Liver (tissue), 9 donors: ENCODE measurements around the gene FAM161B. TPM values are rescaled to one million over a fixed set of nuclear protein-coding genes. Genes with fewer than 3 reads are reported as not detected.

ENCODE experiments used
- DNase-seq: peaks from one replicate; pipeline ENCODE4 v3.0.0-alpha.2; 2017; ENCODE audit warnings: low spot score
- H3K27ac ChIP-seq, 2 donors: one replicate each; pipeline ENCODE4 v1.7.0; 2013; ENCODE audit warnings: inconsistent platforms in 2 of 2, low read length in 2 of 2, control low read depth in 1 of 2, low read depth in 1 of 2, mild to moderate bottlenecking in 1 of 2
- H3K27me3 ChIP-seq, 4 donors: one replicate each; pipeline versions ENCODE4 v1.6.1 to v1.7.0; 2013; ENCODE audit warnings: low read length in 3 of 4, inconsistent platforms in 1 of 4, mild to moderate bottlenecking in 1 of 4, moderate library complexity in 1 of 4; ENCODE audit not compliant: control insufficient read depth in 4 of 4, insufficient read depth in 4 of 4
- H3K36me3 ChIP-seq, 4 donors: one replicate each; pipeline versions ENCODE4 v1.6.1 to v1.7.0; 2013; ENCODE audit warnings: low read length in 3 of 4, mild to moderate bottlenecking in 3 of 4, low read depth in 1 of 4, moderate library complexity in 1 of 4; ENCODE audit not compliant: control insufficient read depth in 4 of 4, insufficient read depth in 3 of 4
- H3K4me1 ChIP-seq, 4 donors: one replicate each; pipeline versions ENCODE4 v1.6.1 to v1.7.0; 2013; ENCODE audit warnings: low read length in 3 of 4, mild to moderate bottlenecking in 3 of 4, moderate library complexity in 1 of 4; ENCODE audit not compliant: control insufficient read depth in 4 of 4, insufficient read depth in 4 of 4
- H3K4me3 ChIP-seq, 3 donors: one replicate each; pipeline versions ENCODE4 v1.6.1 to v1.7.0; 2013; ENCODE audit warnings: low read length in 3 of 3, control low read depth in 1 of 3, low read depth in 1 of 3, mild to moderate bottlenecking in 1 of 3
- H3K9ac ChIP-seq, 2 donors: one replicate each; pipeline ENCODE4 v1.7.0; 2013; ENCODE audit warnings: low read length in 2 of 2, mild to moderate bottlenecking in 2 of 2, moderate library complexity in 2 of 2, control low read depth in 1 of 2, low read depth in 1 of 2
- H3K9me3 ChIP-seq, 4 donors: one replicate each; pipeline versions ENCODE4 v1.6.1 to v1.7.0; 2013; ENCODE audit warnings: low read length in 3 of 4; ENCODE audit not compliant: control insufficient read depth in 4 of 4
- ATF3 ChIP-seq: IDR thresholded peaks from 2 replicates; pipeline ENCODE4 v1.6.1; 2016; ENCODE audit warnings: antibody characterized with exemption
- CTCF ChIP-seq: fragments of 150-350 bp; IDR thresholded peaks from 2 replicates; pipeline ENCODE4 v1.5.1; 2017; ENCODE audit warnings: improper control_type of control experiment, low read depth, low read length; ENCODE audit not compliant: missing input control
- EGR1 ChIP-seq, 2 donors: IDR thresholded peaks; 2 replicates each; pipeline ENCODE4 v1.6.1; 2016 to 2018; ENCODE audit warnings: antibody characterized with exemption in 2 of 2, low read depth in 2 of 2
- FOXA1 ChIP-seq: IDR thresholded peaks from 2 replicates; pipeline ENCODE4 v1.6.1; 2016; ENCODE audit warnings: antibody characterized with exemption
- FOXA2 ChIP-seq: IDR thresholded peaks from 2 replicates; pipeline ENCODE4 v1.6.1; 2016; ENCODE audit warnings: antibody characterized with exemption
- GABPA ChIP-seq, 2 donors: IDR thresholded peaks in 1 of 2; conservative IDR thresholded peaks in 1 of 2; 2 replicates each; pipeline ENCODE4 v1.6.1; 2016; ENCODE audit warnings: antibody characterized with exemption in 2 of 2, mild to moderate bottlenecking in 1 of 2, moderate library complexity in 1 of 2
- HNF4A ChIP-seq, 2 donors: conservative IDR thresholded peaks; 2 replicates each; pipeline ENCODE4 v1.6.1; 2016; ENCODE audit warnings: antibody characterized with exemption in 2 of 2, mild to moderate bottlenecking in 2 of 2
- HNF4G ChIP-seq: IDR thresholded peaks from 2 replicates; pipeline ENCODE4 v1.6.1; 2016; ENCODE audit warnings: antibody characterized with exemption
- MAX ChIP-seq: IDR thresholded peaks from 2 replicates; pipeline ENCODE4 v1.6.1; 2016; ENCODE audit warnings: antibody characterized with exemption
- NR2F2 ChIP-seq: IDR thresholded peaks from 2 replicates; pipeline ENCODE4 v1.6.1; 2016; ENCODE audit warnings: antibody characterized with exemption
- RAD21 ChIP-seq, 2 donors: IDR thresholded peaks; 2 replicates each; pipeline ENCODE4 v1.6.1; 2016; ENCODE audit warnings: antibody characterized with exemption in 2 of 2, mild to moderate bottlenecking in 2 of 2
- REST ChIP-seq: IDR thresholded peaks from 2 replicates; pipeline ENCODE4 v1.6.1; 2016; ENCODE audit warnings: antibody characterized with exemption, mild to moderate bottlenecking
- RXRA ChIP-seq, 2 donors: IDR thresholded peaks; 2 replicates each; pipeline ENCODE4 v1.6.1; 2017 to 2018; ENCODE audit warnings: antibody characterized with exemption in 2 of 2, mild to moderate bottlenecking in 1 of 2
- SP1 ChIP-seq: IDR thresholded peaks from 2 replicates; pipeline ENCODE4 v1.6.1; 2018; ENCODE audit warnings: antibody characterized with exemption, mild to moderate bottlenecking
- TAF1 ChIP-seq: conservative IDR thresholded peaks from 2 replicates; pipeline ENCODE4 v1.6.1; 2016; ENCODE audit warnings: antibody characterized with exemption, mild to moderate bottlenecking
- YY1 ChIP-seq: IDR thresholded peaks from 2 replicates; pipeline ENCODE4 v1.6.1; 2016; ENCODE audit warnings: antibody characterized with exemption, mild to moderate bottlenecking
- ZBTB33 ChIP-seq: IDR thresholded peaks from 2 replicates; pipeline ENCODE4 v1.6.1; 2016; ENCODE audit warnings: antibody characterized with exemption
- WGBS: extraction: QIAGEN DNeasy Blood & Tissue Kit; methylation state at CpG from one replicate; pipeline ENCODE4 v1.1.7; 2013; 5-methylcytosine and 5-hydroxymethylcytosine counted together
- polyA plus RNA-seq, 2 donors: library from polyadenylated mRNA; stranded (reverse) in 1 of 2; unstranded in 1 of 2; fragments of 200-250 nt in 1 of 2; fragments of >200 nt in 1 of 2; fragmentation: Nextera tagmentation in 1 of 2; extraction: Ambion mirVana in 1 of 2; gene quantifications; one replicate each; pipeline versions ENCODE4 v1.2.1 to v1.2.3, GENCODE V29; 2013 to 2015
- total RNA-seq, 2 donors: library from RNA; depleted of rRNA; stranded (reverse); fragments of >200 nt; gene quantifications; one replicate each; pipeline ENCODE4 v1.2.3, GENCODE V29; 2014
- donor health status: healthy.
- donor health status: healthy.
- donor health status: healthy.
- donor health status: healthy.
- donor health status: healthy.

FAM161B gene
- total and polyA plus RNA-seq, 4 donors, result 0.79 to 1.5 (median 1.2) TPM

- WGBS, result 87% methylated on average over 17 of the region's 17 CpGs
- no peaks in the 10 kb centered on the region for H3K9me3 ChIP-seq
- TF ChIP-seq CTCF (no peak), YY1 (no peak), MAX (no peak), EGR1 (IDR thresholded peaks at IDR 0.05; ENCODE audit: low read depth in 2 of 2) (no peak), TAF1 (no peak), ZBTB33 (no peak), FOXA2 (no peak), SP1 (no peak), ATF3 (no peak), RXRA (IDR thresholded peaks at IDR 0.05) (no peak), HNF4A (conservative IDR thresholded peaks at IDR 0.05) (no peak), REST (no peak), RAD21 (IDR thresholded peaks at IDR 0.05) (no peak), NR2F2 (no peak), FOXA1 (no peak), GABPA (IDR thresholded peaks at IDR 0.05 in 1 of 2, conservative IDR thresholded peaks at IDR 0.05 in 1 of 2) (no peak), HNF4G (no peak)
- H3K27me3 ChIP-seq, result no peaks in the 10 kb centered on the region
- no peak overlapping the region for H3K9ac ChIP-seq
- peaks cover 2 to 11% (median 5%) of the 10 kb centered on the region in 4 donors for H3K4me1 ChIP-seq
- H3K27ac ChIP-seq, result no peak overlapping the region
- H3K4me3 ChIP-seq, result no peak overlapping the region
- peaks cover 0 to 18% (median 7%) of the 10 kb centered on the region in 4 donors for H3K36me3 ChIP-seq
- no peak for DNase-seq
Observed at GRCh38 chr14:73944432-73945158, 5.3 kb downstream of the FAM161B start.
